IPS-20b (cell line): ENCODE data around the gene DARS2.
"Not testable (repeated sequence)": the region's sequence is repeated elsewhere in the genome, so short reads cannot be mapped to it uniquely, and the experiment has no call there.

Experiments used
- H3K27ac ChIP-seq: one replicate; pipeline ENCODE4 v1.5.1; 2013; ENCODE audit warnings: low read length
- H3K27me3 ChIP-seq: 2 replicates; pipeline ENCODE4 v1.6.1; 2013; ENCODE audit warnings: mild to moderate bottlenecking, low read length, inconsistent platforms; ENCODE audit not compliant: insufficient read depth
- H3K36me3 ChIP-seq: 2 replicates; pipeline ENCODE4 v1.6.1; 2013; ENCODE audit warnings: low read depth, mild to moderate bottlenecking, inconsistent platforms, low read length, moderate library complexity; ENCODE audit not compliant: insufficient read depth
- H3K4me1 ChIP-seq: 2 replicates; pipeline ENCODE4 v1.6.1; 2013; ENCODE audit warnings: mild to moderate bottlenecking, control low read depth, inconsistent platforms, low read length, moderate library complexity; ENCODE audit not compliant: insufficient read depth
- H3K4me3 ChIP-seq: 2 replicates; pipeline ENCODE4 v1.5.1; 2013; ENCODE audit warnings: mild to moderate bottlenecking, low read length, inconsistent platforms
- H3K9ac ChIP-seq: 2 replicates; pipeline ENCODE4 v1.6.1; 2013; ENCODE audit warnings: low read depth, mild to moderate bottlenecking, inconsistent platforms, low read length, moderate library complexity
- H3K9me3 ChIP-seq: 2 replicates; pipeline ENCODE4 v1.6.1; 2013; ENCODE audit warnings: mild to moderate bottlenecking, low read depth, low read length, inconsistent platforms; ENCODE audit not compliant: insufficient read depth

The DARS2 gene

DNA sequence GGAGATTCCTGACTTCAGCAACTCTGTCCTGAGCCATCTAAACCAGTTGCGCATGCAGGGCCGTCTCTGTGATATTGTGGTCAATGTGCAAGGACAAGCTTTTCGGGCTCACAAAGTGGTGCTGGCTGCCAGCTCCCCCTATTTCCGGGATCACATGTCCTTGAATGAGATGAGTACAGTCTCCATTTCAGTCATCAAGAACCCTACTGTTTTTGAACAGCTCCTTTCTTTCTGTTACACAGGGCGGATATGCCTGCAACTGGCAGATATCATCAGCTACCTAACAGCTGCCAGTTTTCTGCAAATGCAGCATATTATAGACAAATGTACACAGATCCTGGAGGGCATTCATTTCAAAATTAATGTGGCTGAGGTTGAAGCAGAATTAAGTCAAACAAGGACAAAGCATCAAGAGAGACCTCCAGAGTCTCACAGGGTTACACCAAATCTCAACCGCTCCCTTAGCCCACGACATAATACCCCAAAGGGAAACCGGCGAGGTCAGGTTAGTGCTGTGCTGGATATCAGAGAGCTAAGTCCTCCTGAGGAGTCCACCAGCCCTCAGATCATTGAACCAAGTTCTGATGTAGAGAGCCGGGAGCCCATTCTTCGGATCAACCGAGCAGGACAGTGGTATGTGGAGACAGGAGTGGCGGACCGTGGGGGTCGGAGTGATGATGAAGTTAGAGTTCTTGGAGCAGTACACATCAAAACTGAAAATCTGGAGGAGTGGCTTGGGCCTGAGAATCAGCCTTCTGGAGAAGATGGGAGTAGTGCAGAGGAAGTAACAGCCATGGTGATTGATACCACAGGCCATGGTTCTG is 46.0 kb downstream of the DARS2 start:
- H3K36me3 ChIP-seq: peaks cover 56% of the 10 kb centered on the region
- no peak overlapping the region for H3K4me3 ChIP-seq
- no peaks in the 10 kb centered on the region for H3K27me3 ChIP-seq
- no peaks in the 10 kb centered on the region; the same call in 1 of the 2 replicates for H3K9me3 ChIP-seq
- no peak overlapping the region for H3K9ac ChIP-seq
- H3K4me1 ChIP-seq: peaks cover 7% of the 10 kb centered on the region
- no peak overlapping the region for H3K27ac ChIP-seq

DNA sequence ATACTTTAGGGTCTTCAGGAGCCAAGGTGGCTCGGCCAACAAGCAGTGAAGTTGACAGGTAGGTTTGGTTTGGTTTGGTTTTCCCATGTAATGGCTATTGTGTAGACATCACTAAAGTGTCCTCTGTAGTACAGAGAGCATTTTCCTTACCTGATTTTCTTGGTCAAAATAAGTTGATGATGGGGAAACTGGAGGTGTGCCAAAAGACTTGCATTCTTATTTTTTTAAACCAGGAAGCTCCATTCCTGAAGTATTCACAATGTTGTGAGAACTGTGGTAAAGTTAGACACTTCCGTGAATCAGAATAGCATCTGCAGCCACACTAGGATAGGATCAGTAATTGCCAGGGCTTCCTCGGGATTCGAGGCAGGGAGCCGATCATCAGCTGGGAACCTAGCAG is 46.6 kb downstream of the DARS2 start:
- Histone ChIP-seq H3K9ac (no peak overlapping the region), H3K27ac (no peak overlapping the region), H3K27me3 (no peaks in the 10 kb centered on the region), H3K9me3 (no peaks in the 10 kb centered on the region; the same call in 1 of the 2 replicates), H3K4me3 (no peak overlapping the region), H3K36me3 (peaks cover 56% of the 10 kb centered on the region), H3K4me1 (peaks cover 7% of the 10 kb centered on the region; the same call in 1 of the 2 replicates)

DNA sequence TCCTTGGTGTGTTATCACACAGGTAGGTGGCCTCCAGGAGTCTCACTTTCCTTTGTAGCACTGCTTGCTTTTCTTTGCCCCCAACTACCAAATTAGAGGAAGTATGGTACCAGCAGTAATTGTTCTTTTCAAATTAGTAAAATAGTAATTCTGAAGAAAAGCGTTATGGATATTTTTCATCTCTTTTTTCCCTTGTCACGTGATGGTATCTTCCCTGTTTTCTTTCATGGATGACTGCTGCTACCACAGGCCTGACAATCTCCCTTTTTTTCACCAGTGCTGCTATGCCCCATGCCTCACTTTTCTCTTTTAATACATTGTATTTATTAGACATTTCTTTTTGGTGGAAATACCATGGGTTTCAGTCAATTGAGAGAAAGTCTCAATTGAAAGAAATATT is 47.0 kb downstream of the DARS2 start:
- H3K4me3 ChIP-seq: no peak overlapping the region
- peaks cover 7% of the 10 kb centered on the region; the same call in 1 of the 2 replicates for H3K4me1 ChIP-seq
- H3K9ac ChIP-seq: no peak overlapping the region
- no peaks in the 10 kb centered on the region; the same call in 1 of the 2 replicates for H3K9me3 ChIP-seq
- H3K27ac ChIP-seq: no peak overlapping the region
- no peaks in the 10 kb centered on the region for H3K27me3 ChIP-seq
- peaks cover 56% of the 10 kb centered on the region for H3K36me3 ChIP-seq

DNA sequence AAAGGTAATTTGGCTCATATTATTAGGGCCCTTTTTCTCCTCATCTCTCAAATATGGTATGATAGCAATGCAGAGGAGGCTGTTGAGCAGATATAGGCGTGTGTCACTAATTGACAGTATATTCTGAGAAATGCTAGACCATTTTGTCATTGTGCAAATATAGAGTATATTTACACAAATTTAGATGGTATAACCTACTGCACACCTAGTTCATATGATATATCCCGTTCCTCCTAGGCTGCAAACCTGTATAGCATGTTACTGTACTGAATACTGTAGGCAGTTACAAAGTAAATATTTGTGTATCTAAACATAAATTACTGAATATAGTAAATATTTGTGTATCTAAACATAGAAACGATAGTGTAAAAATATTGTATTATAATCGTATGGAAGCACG is 52.3 kb downstream of the DARS2 start:
- H3K36me3 ChIP-seq: peaks cover 47% of the 10 kb centered on the region

DNA sequence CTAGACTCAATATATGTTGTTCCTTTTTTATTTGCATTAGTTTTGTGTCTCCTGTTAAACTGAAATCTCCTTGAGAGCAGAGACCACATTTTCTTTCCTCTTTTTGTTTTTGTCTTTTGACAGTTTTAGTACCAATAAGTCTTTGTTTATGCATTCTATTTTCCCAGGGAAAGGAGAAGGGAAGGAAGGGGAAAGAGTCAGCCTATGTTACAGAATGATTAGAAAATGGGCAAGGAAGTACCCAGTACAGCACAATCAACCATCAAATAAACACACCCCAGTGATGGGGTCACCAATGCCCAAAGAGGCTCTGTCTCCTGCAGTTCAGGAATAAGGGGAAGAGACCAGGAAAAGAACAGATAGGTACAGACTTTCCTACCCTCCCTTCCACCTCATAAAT is 53.8 kb downstream of the DARS2 start:
- Histone ChIP-seq H3K9me3 (no peaks in the 10 kb centered on the region), H3K9ac (no peak overlapping the region), H3K36me3 (peaks cover 43% of the 10 kb centered on the region), H3K27ac (no peak overlapping the region), H3K27me3 (no peaks in the 10 kb centered on the region), H3K4me3 (no peak overlapping the region), H3K4me1 (no peaks in the 10 kb centered on the region)

More for the DNA sequence above, 52.3 kb downstream of the DARS2 start:
- no peak overlapping the region for H3K4me3 ChIP-seq
- no peak overlapping the region for H3K9ac ChIP-seq
- H3K27ac ChIP-seq: no peak overlapping the region
- H3K9me3 ChIP-seq: no peaks in the 10 kb centered on the region
- no peaks in the 10 kb centered on the region for H3K4me1 ChIP-seq
- H3K27me3 ChIP-seq: no peaks in the 10 kb centered on the region

DNA sequence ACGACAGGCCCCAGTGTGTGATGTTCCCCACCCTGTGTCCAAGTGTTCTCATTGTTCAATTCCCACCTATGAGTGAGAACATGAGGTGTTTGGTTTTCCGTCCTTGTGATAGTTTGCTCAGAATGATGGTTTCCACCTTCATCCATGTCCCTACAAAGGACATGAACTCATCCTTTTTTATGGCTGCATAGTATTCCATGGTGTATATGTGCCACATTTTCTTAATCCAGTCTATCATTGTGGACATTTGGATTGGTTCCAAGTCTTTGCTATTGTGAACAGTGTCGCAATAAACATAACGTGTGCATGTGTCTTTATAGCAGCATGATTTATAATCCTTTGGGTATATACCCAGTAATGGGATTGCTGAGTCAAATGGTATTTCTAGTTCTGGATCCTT is 56.6 kb downstream of the DARS2 start:
- H3K36me3 ChIP-seq: peaks cover 32% of the 10 kb centered on the region
- not testable (repeated sequence) for H3K4me1 ChIP-seq, H3K4me3 ChIP-seq, H3K27me3 ChIP-seq, H3K9ac ChIP-seq, H3K9me3 ChIP-seq, H3K27ac ChIP-seq

DNA sequence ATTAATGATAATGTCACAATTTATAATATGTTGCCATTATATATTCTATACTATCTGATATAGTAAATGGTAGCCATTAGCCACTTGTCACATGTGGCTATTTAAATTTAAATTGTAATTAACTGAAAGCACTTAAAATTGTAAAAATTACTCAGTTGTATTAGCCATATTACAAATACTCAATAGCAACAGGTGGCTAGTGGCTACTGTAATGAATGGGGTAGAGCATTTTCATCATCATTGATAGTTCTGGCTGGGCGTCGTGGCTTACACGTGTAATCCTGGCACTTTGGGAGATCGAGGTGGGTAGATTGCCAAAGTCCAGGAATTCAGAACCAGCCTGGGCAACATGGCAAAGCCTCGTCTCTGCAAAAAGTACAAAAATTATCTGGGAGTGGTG is 60.2 kb downstream of the DARS2 start:
- Histone ChIP-seq H3K27me3 (no peaks in the 10 kb centered on the region), H3K4me3 (no peak overlapping the region), H3K27ac (no peak overlapping the region), H3K9ac (no peak overlapping the region), H3K36me3 (peaks cover 21% of the 10 kb centered on the region), H3K4me1 (peaks cover 16% of the 10 kb centered on the region), H3K9me3 (no peaks in the 10 kb centered on the region)

DNA sequence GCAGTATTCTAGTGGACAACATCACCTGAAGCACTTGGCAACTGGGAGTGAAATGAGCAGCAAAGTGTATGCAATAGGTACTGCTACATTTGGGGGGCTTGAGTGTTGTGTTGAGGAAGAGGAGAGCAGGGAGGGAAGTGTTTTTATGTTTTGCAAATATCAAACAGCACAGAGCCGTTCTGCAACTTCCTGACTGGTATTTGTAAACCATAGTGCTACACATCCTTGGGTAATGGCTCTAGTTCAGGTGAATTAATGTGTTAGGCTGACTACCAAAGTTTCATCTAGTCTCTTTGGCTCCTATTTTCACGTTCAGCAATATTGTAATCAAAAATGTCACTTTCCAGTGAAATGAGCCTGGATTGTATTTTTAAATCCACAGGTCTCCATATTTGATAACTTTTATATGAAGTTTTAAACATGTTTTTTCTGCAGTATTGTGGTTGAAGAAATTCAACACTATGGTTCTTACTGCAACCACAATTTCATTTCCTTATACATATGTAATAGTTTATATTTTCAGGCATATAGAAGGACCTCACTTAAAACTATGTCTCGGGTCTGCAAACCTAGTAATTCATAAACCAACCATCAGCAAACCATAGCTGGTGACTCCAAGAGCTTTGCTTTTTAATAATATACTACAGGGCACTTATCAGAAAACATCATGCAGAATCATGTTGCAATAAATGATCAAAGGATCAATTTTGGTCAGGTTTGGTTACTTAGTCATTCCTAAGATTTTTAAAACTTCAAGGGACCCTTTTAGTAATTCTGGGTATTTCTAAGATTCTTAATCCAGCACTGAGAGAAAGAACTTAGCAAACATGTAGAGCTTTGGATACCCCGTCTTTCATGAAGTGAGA is 62.5 kb downstream of the DARS2 start:
- Histone ChIP-seq H3K9me3 (no peaks in the 10 kb centered on the region), H3K4me3 (no peak overlapping the region), H3K27me3 (no peaks in the 10 kb centered on the region), H3K27ac (no peak overlapping the region), H3K9ac (no peak overlapping the region), H3K4me1 (peaks cover 16% of the 10 kb centered on the region), H3K36me3 (peaks cover 21% of the 10 kb centered on the region)

DNA sequence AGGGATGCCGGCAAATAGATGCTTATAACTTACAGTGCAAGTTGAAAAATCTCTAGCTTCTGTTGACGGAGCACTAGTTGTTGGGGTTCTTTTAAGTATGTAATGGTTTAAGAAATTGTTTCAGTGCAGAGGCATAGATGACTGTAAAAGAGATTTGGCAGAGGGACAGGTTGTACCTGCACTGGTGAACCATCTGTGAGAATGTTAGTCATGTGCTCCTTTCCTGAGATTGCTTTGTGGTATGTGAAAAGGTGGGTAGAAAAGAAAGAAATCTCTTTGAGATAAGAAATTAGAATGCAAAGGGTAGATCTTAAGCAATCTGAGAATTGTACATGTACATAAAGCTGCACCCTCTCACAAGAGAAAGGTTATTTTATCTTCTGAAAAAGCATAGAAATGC is 63.2 kb downstream of the DARS2 start:
- Histone ChIP-seq H3K4me3 (no peak overlapping the region), H3K27me3 (no peaks in the 10 kb centered on the region), H3K9me3 (no peaks in the 10 kb centered on the region), H3K4me1 (peaks cover 16% of the 10 kb centered on the region), H3K36me3 (peaks cover 21% of the 10 kb centered on the region), H3K9ac (peak overlapping the region; percentile 3; the same call in 1 of the 2 replicates), H3K27ac (no peak overlapping the region)

DNA sequence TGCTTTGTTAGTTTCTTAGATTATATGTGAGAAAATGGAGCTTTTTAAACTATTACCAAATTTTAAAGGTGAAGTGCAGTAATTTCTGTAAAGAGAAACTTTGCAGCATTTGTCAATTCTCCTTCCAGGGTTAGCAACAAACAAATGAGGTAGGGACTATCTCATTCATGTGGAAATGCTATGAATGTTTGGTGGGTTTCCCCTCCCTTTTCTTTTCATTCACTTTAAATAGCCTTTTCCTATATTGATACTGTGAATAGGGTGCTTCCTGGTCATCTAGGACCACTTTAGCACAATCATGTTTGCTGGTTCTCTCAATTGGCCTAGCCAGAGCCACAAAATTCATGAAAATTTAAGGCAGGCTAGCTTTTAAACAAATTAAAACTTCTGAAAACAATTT is 64.3 kb downstream of the DARS2 start:
- Histone ChIP-seq H3K9me3 (no peaks in the 10 kb centered on the region), H3K27me3 (no peaks in the 10 kb centered on the region), H3K27ac (no peak overlapping the region), H3K4me1 (peaks cover 16% of the 10 kb centered on the region), H3K36me3 (peaks cover 21% of the 10 kb centered on the region), H3K4me3 (peak overlapping the region; percentile 6), H3K9ac (no peak overlapping the region; the same call in 1 of the 2 replicates)

DNA sequence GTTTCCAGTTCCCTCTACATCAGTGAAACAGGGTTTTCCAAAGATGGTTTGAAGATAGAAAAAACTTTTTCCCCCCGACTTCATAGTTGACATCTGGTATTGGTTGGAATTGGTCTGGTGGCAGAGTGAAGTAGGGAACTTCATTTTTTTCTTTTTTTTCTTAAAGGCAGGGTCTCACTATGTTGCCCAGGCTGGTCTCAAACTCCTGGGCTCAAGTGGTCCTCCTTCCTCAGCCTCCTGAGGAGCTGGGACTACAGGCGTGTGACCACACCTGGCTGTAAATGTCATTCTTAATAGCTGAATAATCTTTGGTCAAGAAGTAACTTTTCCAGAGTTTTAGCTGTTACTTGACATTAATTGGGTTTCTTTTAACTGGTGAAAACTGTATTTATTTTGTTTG is 65.4 kb downstream of the DARS2 start:
- no peak overlapping the region for H3K27ac ChIP-seq
- no peaks in the 10 kb centered on the region for H3K27me3 ChIP-seq
- no peaks in the 10 kb centered on the region for H3K9me3 ChIP-seq
- H3K4me1 ChIP-seq: peaks cover 16% of the 10 kb centered on the region
- no peak overlapping the region for H3K9ac ChIP-seq
- H3K36me3 ChIP-seq: peaks cover 21% of the 10 kb centered on the region
- no peak overlapping the region for H3K4me3 ChIP-seq
